Measurements from ENCODE around the gene ARHGAP26.

GRCh38 chr5:143214458-143214857, 444.3 kb downstream of the ARHGAP26 start:
- TF ChIP-seq EZH2 (IDR thresholded peaks at IDR 0.05) = no peak
- TF ChIP-seq SIN3A (IDR thresholded peaks at IDR 0.05; ENCODE audit: low read depth) = no peak
- TF ChIP-seq CTCF (IDR thresholded peaks at IDR 0.05 in 2 of 3, conservative IDR thresholded peaks at IDR 0.05 in 1 of 3; ENCODE audit: borderline replicate concordance in 1 of 3, insufficient read depth in 1 of 3, low read depth in 2 of 3, low read length in 2 of 3) = no peak
- no peak for TF ChIP-seq ZBTB33 (IDR thresholded peaks at IDR 0.05; ENCODE audit: extremely low read depth, insufficient replicate concordance, low read length)
- no peak for TF ChIP-seq POLR2AphosphoS5 (IDR thresholded peaks at IDR 0.05; ENCODE audit: low read depth, low read length)
- no peak for TF ChIP-seq POLR2A (IDR thresholded peaks at IDR 0.05; ENCODE audit: borderline replicate concordance, extremely low read depth, insufficient read depth, insufficient read length)
- TF ChIP-seq REST (IDR thresholded peaks at IDR 0.05; ENCODE audit: low read depth) = no peak
- no peak for TF ChIP-seq RAD21 (IDR thresholded peaks at IDR 0.05; ENCODE audit: low read depth)
- TF ChIP-seq ZFX (IDR thresholded peaks at IDR 0.05) = no peak
- TF ChIP-seq EZH2phosphoT487 (IDR thresholded peaks at IDR 0.05; ENCODE audit: borderline replicate concordance) = no peak
- TF ChIP-seq SP1 (IDR thresholded peaks at IDR 0.05; ENCODE audit: low read depth) = no peak
- TF ChIP-seq EGR1 (IDR thresholded peaks at IDR 0.05; ENCODE audit: low read depth) = no peak
